ENCODE data around the gene MCCD1.

MCCD1 gene

GRCh38 chr6:31575335-31575901 lies 46.7 kb downstream of the MCCD1 start, which contains the start of gene TNF:
Gene TNF (plus strand): TSS chr6:31575565. CDS start chr6:31575742, 177 bp downstream.
- H3K14ac ChIP-seq (ENCODE audit: low read length) = peak within 1 kb of the TSS; percentile 58
- peak; percentile 26 to 56 for DNase-seq

GRCh38 chr6:31575952-31576685 lies 47.4 kb downstream of the MCCD1 start:
- no peak overlapping the region for H3K23ac ChIP-seq (ENCODE audit: low read length)
- H3K14ac ChIP-seq (ENCODE audit: low read length) = peak overlapping the region; percentile 9
- peak overlapping the region; percentile 23 for H3K27ac ChIP-seq (ENCODE audit: low read depth, low read length)
- peaks cover 51 to 63% of the 10 kb centered on the region in 2 experiments for H3K4me1 ChIP-seq (ENCODE audit: control insufficient read depth in 1 of 2, insufficient read depth in 2 of 2, low read length in 2 of 2)
- H2AK5ac ChIP-seq (ENCODE audit: low read length) = peak overlapping the region; percentile 3
- DNase-seq = no peak
- peak overlapping the region; percentile 65 for H2BK120ac ChIP-seq (ENCODE audit: insufficient read depth, low read length, poor library complexity)
- H3K36me3 ChIP-seq (ENCODE audit: control insufficient read depth in 1 of 2, insufficient read depth in 2 of 2, low read length in 2 of 2) = no peaks in the 10 kb centered on the region
- no peaks in the 10 kb centered on the region for H3K9me3 ChIP-seq (ENCODE audit: insufficient read depth, low read depth, low read length)
- 100% methylated on average over 4 of the region's 8 CpGs for WGBS (ENCODE audit: extremely low coverage, insufficient coverage, insufficient read length)
- H3K4ac ChIP-seq (ENCODE audit: low read depth, low read length) = no peak overlapping the region
- peak overlapping the region; percentile 96 for H2BK12ac ChIP-seq (ENCODE audit: low read length)
- no peak overlapping the region for H4K12ac ChIP-seq (ENCODE audit: low read depth, low read length)
- H3K9ac ChIP-seq (ENCODE audit: low read length) = no peak overlapping the region
- peak overlapping the region; percentile 5 for H3K18ac ChIP-seq (ENCODE audit: low read length)
- no peaks in the 10 kb centered on the region for H3K27me3 ChIP-seq (ENCODE audit: insufficient read depth, low read length)
- no peak overlapping the region for H2AFZ ChIP-seq (ENCODE audit: insufficient read depth, low read length, poor library complexity)
- H3K79me1 ChIP-seq (ENCODE audit: low read length) = peaks cover 50% of the 10 kb centered on the region
- no peak overlapping the region for H3K4me3 ChIP-seq (ENCODE audit: low read depth, low read length)
- H2BK5ac ChIP-seq (ENCODE audit: low read depth, low read length, poor library complexity) = peak overlapping the region; percentile 38
- no peak overlapping the region for H4K8ac ChIP-seq (ENCODE audit: low read depth, low read length)
- peaks cover 4% of the 10 kb centered on the region for H3K79me2 ChIP-seq (ENCODE audit: control insufficient read depth, insufficient read depth, low read length, poor library complexity)
- peak overlapping the region; percentile 20 for H3K4me2 ChIP-seq (ENCODE audit: low read length)
- H4K91ac ChIP-seq (ENCODE audit: low read depth, low read length) = peak overlapping the region; percentile 75

More at GRCh38 chr6:31575335-31575901, 46.7 kb downstream of the MCCD1 start, which contains the start of gene TNF:
- Histone ChIP-seq H3K4ac (ENCODE audit: low read depth, low read length) (peak within 1 kb of the TSS; percentile 23), H3K4me3 (ENCODE audit: low read depth, low read length) (no peak within 1 kb of the TSS), H3K23ac (ENCODE audit: low read length) (no peak within 1 kb of the TSS), H2BK12ac (ENCODE audit: low read length) (peak within 1 kb of the TSS; percentile 96), H3K79me2 (ENCODE audit: control insufficient read depth, insufficient read depth, low read length, poor library complexity) (no peaks in the 10 kb centered on the region), H4K8ac (ENCODE audit: low read depth, low read length) (peak within 1 kb of the TSS; percentile 32), H3K4me1 (ENCODE audit: control insufficient read depth in 1 of 2, insufficient read depth in 2 of 2, low read length in 2 of 2) (peaks cover 48 to 60% of the 10 kb centered on the region in 2 experiments), H3K27me3 (ENCODE audit: insufficient read depth, low read length) (no peaks in the 10 kb centered on the region), H3K27ac (ENCODE audit: low read depth, low read length) (peak within 1 kb of the TSS; percentile 23), H3K9ac (ENCODE audit: low read length) (no peak within 1 kb of the TSS), H2BK5ac (ENCODE audit: low read depth, low read length, poor library complexity) (peak within 1 kb of the TSS; percentile 38), H3K18ac (ENCODE audit: low read length) (peak within 1 kb of the TSS; percentile 5), H3K79me1 (ENCODE audit: low read length) (peaks cover 44% of the 10 kb centered on the region), H2BK120ac (ENCODE audit: insufficient read depth, low read length, poor library complexity) (peak within 1 kb of the TSS; percentile 61), H4K91ac (ENCODE audit: low read depth, low read length) (peak within 1 kb of the TSS; percentile 75), H3K9me3 (ENCODE audit: insufficient read depth, low read depth, low read length) (no peaks in the 10 kb centered on the region), H3K36me3 (ENCODE audit: control insufficient read depth in 1 of 2, insufficient read depth in 2 of 2, low read length in 2 of 2) (no peaks in the 10 kb centered on the region), H2AK5ac (ENCODE audit: low read length) (peak within 1 kb of the TSS; percentile 75), H3K4me2 (ENCODE audit: low read length) (peak within 1 kb of the TSS; percentile 33), H2AFZ (ENCODE audit: insufficient read depth, low read length, poor library complexity) (peak within 1 kb of the TSS; percentile 80), H4K12ac (ENCODE audit: low read depth, low read length) (no peak within 1 kb of the TSS)
- no CpG with 5 or more reads among the region's 19 CpGs for WGBS (ENCODE audit: extremely low coverage, insufficient coverage, insufficient read length)

GRCh38 chr6:31576897-31577578 lies 48.3 kb downstream of the MCCD1 start:
- Histone ChIP-seq H3K14ac (ENCODE audit: low read length) (peak overlapping the region; percentile 41), H3K4me1 (ENCODE audit: control insufficient read depth in 1 of 2, insufficient read depth in 2 of 2, low read length in 2 of 2) (peaks cover 59 to 69% of the 10 kb centered on the region in 2 experiments), H3K36me3 (ENCODE audit: control insufficient read depth in 1 of 2, insufficient read depth in 2 of 2, low read length in 2 of 2) (no peaks in the 10 kb centered on the region), H3K79me1 (ENCODE audit: low read length) (peaks cover 53% of the 10 kb centered on the region), H3K27ac (ENCODE audit: low read depth, low read length) (no peak overlapping the region), H3K23ac (ENCODE audit: low read length) (no peak overlapping the region), H2BK5ac (ENCODE audit: low read depth, low read length, poor library complexity) (peak overlapping the region; percentile 49), H3K18ac (ENCODE audit: low read length) (peak overlapping the region; percentile 70), H3K4me3 (ENCODE audit: low read depth, low read length) (no peak overlapping the region), H2BK120ac (ENCODE audit: insufficient read depth, low read length, poor library complexity) (peak overlapping the region; percentile 65), H3K27me3 (ENCODE audit: insufficient read depth, low read length) (no peaks in the 10 kb centered on the region), H2BK12ac (ENCODE audit: low read length) (peak overlapping the region; percentile 58), H3K9ac (ENCODE audit: low read length) (no peak overlapping the region), H3K9me3 (ENCODE audit: insufficient read depth, low read depth, low read length) (no peaks in the 10 kb centered on the region), H3K4me2 (ENCODE audit: low read length) (no peak overlapping the region), H4K12ac (ENCODE audit: low read depth, low read length) (no peak overlapping the region), H2AFZ (ENCODE audit: insufficient read depth, low read length, poor library complexity) (no peak overlapping the region), H3K79me2 (ENCODE audit: control insufficient read depth, insufficient read depth, low read length, poor library complexity) (peaks cover 6% of the 10 kb centered on the region), H3K4ac (ENCODE audit: low read depth, low read length) (peak overlapping the region; percentile 2), H4K91ac (ENCODE audit: low read depth, low read length) (peak overlapping the region; percentile 75), H2AK5ac (ENCODE audit: low read length) (peak overlapping the region; percentile 44), H4K8ac (ENCODE audit: low read depth, low read length) (peak overlapping the region; percentile 10)
- no CpG with 5 or more reads among the region's 19 CpGs for WGBS (ENCODE audit: extremely low coverage, insufficient coverage, insufficient read length)
- no peak for DNase-seq

GRCh38 chr6:31577579-31577966 lies 48.8 kb downstream of the MCCD1 start:
- peak overlapping the region; percentile 41 for H3K14ac ChIP-seq (ENCODE audit: low read length)
- no peak overlapping the region for H3K4me3 ChIP-seq (ENCODE audit: low read depth, low read length)
- H3K4me1 ChIP-seq (ENCODE audit: control insufficient read depth in 1 of 2, insufficient read depth in 2 of 2, low read length in 2 of 2) = peaks cover 60 to 70% of the 10 kb centered on the region in 2 experiments
- H2BK5ac ChIP-seq (ENCODE audit: low read depth, low read length, poor library complexity) = peak overlapping the region; percentile 49
- peak overlapping the region; percentile 70 for H3K18ac ChIP-seq (ENCODE audit: low read length)
- peak overlapping the region; percentile 12 for H4K8ac ChIP-seq (ENCODE audit: low read depth, low read length)
- no peak overlapping the region for H3K23ac ChIP-seq (ENCODE audit: low read length)
- DNase-seq = no peak
- H4K12ac ChIP-seq (ENCODE audit: low read depth, low read length) = no peak overlapping the region
- peak overlapping the region; percentile 65 for H2BK120ac ChIP-seq (ENCODE audit: insufficient read depth, low read length, poor library complexity)
- H2AFZ ChIP-seq (ENCODE audit: insufficient read depth, low read length, poor library complexity) = no peak overlapping the region
- H2AK5ac ChIP-seq (ENCODE audit: low read length) = peak overlapping the region; percentile 19
- H3K4me2 ChIP-seq (ENCODE audit: low read length) = no peak overlapping the region
- no peak overlapping the region for H3K4ac ChIP-seq (ENCODE audit: low read depth, low read length)
- H3K27ac ChIP-seq (ENCODE audit: low read depth, low read length) = no peak overlapping the region
- peaks cover 6% of the 10 kb centered on the region for H3K79me2 ChIP-seq (ENCODE audit: control insufficient read depth, insufficient read depth, low read length, poor library complexity)
- WGBS (ENCODE audit: extremely low coverage, insufficient coverage, insufficient read length) = no CpG with 5 or more reads among the region's 3 CpGs
- no peaks in the 10 kb centered on the region for H3K36me3 ChIP-seq (ENCODE audit: control insufficient read depth in 1 of 2, insufficient read depth in 2 of 2, low read length in 2 of 2)
- peak overlapping the region; percentile 75 for H4K91ac ChIP-seq (ENCODE audit: low read depth, low read length)
- peaks cover 50% of the 10 kb centered on the region for H3K79me1 ChIP-seq (ENCODE audit: low read length)
- H3K27me3 ChIP-seq (ENCODE audit: insufficient read depth, low read length) = no peaks in the 10 kb centered on the region
- H2BK12ac ChIP-seq (ENCODE audit: low read length) = peak overlapping the region; percentile 58
- no peaks in the 10 kb centered on the region for H3K9me3 ChIP-seq (ENCODE audit: insufficient read depth, low read depth, low read length)
- no peak overlapping the region for H3K9ac ChIP-seq (ENCODE audit: low read length)

Measured in trophoblast cell (in vitro differentiated cells and primary cell).